NCI-H524 (cell line): ENCODE measurements around the gene MOB1B.
"Not testable (repeated sequence)": the region's sequence is repeated elsewhere in the genome, so short reads cannot be mapped to it uniquely, and the experiment has no call there.

Experiments
- DNase-seq, 2 experiments: peaks; one replicate each; lab custom pipeline; 2025; lab: John Stamatoyannopoulos, UW

Gene MOB1B

DNA sequence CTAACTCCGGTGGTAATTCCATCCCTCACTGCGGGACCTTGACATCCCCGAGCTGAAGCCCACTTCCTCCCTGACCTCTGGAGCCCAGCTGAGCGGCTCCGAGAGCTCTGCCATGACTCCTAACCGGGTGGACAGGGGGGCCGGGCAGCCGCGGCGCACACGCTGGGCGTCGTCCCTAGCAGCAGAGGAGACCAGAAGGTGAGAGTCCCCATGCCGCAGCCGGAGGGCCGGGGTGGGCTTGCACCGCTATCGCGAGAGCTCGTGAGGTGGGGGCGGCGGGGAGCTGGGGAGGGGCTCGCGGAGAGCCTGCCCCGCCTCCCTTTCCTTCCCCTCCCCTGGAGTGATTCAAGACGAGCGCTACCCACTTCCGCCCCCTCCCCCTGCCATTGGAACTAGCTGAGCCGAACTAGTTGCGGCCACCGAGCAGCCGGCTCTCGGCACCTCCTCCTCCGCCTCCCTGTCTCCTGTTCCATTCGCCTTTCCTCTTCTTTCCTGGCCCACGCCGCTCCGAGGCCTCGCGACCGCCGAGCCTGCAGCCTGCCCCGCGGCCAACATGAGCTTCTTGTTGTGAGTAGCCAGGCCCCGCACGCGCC is at the start of gene MOB1B:
Gene MOB1B (plus strand): TSS at position 386 of the 593 bp plus-strand sequence. CDS start 168 bp downstream, at position 554.
- DNase-seq: peak; percentile 78 to 91

DNA sequence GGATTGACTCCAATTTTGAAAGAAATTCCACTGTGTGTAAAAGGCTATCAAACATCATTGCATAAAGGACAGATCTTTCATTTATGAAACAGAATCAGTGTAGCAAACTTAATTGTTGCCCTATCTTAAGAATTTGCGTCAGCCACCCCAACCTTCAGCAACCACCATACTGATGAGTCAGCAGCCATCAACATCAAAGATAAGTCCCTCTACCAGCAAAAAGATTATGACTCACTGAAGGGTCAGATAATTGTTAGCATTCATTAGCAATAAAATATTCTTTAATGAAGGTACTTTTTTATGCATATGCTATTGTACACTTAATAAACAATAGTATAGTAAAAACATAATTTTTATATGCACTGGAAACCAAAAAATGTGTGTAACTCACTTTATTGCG is 46.7 kb upstream of the MOB1B start:
- no peak for DNase-seq

DNA sequence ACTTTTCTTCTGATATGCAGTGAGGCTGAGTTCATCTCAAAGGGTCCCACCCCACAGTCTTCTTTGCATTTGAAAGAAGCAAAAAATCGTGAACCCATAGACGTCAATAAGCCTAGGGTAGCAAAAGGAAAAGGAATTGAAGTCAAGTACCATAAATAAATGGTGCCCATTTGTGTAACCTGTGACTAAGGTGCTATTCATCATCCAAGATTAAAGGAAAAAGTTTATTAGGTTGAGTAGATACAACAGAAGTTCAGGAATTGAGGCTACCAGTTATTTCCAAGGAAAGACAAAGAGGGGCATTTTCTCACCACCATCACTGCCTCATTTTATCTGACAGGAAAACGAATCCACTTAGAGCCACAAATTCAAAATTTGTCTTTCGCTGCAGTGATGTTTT is 43.7 kb upstream of the MOB1B start:
- no peak for DNase-seq

DNA sequence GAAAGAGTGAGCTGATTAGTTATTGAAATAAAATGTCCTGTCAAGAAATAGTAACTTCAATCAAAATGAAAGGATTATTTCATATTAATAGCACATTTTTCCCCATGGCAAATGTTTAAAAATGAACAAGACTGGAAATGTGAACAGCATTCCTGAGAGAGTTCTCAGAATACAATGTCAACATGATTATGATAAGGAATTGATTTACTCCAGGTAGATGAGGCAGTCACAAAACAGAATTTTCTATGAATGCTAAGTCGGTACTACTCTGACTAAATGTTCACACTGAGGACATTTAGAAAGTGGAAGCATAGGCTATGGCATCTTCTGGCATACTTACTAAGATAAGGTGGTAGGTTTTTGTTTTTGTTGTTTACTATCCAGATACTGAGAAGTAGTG is 43.1 kb upstream of the MOB1B start:
- no peak for DNase-seq

DNA sequence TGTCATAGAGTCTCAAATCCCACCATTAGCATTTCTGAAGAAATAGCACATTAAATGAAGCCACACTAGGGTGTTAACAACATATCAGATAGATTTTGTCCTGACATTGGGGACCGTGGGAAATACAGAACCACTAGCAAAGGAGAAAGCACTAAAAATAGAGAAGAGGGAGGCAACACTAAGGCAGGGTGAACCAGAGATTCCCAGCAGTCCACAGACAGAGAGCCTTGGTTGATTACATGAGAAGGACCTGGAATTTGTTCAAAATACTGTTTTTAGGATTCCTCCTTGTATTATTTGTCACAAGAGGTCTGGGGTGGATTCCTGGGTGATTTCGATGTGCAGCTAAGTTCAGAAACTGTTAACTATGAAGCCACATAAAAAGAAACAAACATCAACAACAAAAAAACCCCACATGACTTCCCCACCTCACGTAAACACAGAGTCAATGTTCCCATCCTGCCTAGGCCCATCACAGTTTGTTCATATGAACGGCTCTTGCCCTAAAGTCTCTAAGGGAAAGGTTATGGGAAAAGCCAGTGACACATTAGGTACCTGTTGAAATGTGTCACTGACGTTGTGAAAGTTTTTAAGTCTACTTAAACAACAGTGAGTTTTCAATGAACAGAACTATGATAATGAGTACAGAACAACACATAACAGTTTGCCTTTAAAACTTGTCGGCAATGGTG is 38.9 kb upstream of the MOB1B start:
- DNase-seq: no peak

DNA sequence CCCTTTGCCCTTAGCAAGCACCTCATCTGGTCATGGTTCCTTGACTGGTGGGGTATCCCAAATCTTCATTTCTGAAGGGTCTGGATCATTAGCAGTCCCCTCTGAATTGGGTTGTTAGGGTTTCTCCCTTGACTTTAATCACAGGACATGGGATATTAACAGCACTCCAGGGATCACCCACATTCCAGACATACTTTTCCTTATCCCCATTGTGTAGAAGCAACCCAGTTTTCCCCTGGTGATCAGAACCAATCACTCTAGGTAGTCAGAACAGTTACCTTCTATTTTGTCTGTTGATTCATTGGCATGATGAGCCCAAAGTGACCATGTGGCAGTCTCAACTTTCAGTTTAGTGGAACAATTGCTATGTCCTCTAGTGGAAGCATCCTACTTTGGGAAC is 33.4 kb upstream of the MOB1B start:
- no peak for DNase-seq

DNA sequence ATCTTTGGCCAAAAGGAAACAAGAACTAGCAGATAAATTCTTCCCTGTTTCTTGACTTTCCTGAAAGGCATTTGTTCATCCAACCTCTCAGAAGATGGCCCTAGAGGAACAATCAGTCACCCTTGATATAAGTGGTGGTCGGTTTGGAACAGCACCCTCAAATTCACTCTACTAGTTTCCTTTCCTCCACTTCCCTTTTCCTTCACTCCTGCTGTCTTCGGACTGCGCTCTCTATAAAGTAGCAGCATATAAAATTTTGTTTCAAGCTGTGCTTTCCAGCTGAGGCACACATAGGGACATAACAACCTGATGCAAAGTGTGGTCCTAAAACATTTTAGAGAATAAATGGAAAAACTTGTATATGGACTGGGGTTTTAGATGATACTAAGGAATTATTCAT is 29.0 kb upstream of the MOB1B start:
- DNase-seq: no peak

DNA sequence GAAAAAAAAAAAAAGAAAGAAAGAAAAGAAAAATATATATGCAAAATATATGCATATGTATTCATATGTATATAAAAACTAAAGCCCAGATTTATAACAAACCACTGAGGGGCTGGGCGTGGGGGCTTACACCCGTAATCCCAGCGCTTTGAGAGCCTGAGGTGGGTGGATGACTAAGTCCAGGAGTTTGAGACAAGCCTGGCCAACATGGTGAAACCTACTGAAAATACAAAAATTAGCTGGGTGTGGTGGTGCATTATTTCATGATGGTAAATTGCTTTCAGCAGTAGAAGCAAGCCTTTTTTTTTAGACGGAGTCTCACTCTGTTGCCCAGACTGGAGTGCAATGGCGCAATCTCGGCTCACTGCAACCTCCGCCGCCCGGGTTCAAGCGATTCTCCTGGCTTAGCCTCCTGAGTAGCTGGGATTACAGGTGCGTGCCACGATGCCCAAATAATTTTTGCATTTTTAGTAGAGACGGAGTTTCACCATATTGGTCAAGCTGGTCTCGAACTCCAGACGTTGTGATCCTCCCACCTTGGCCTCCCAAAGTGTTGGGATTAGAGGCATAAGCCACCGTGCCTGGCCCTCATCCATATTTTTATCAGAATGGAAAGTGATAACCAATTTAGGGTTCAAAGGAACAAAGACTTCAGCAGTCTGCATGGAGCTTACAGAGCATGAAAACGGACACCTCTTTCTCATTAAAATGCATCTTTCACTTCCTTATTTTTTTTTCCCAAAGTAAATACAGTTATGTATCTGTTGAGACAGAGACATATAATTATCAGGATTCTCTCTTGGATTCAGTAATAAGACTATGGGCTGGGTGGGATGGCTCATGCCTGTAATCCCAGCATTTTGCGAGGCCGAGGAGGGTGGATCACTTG is 27.7 kb upstream of the MOB1B start:
- no peak for DNase-seq

DNA sequence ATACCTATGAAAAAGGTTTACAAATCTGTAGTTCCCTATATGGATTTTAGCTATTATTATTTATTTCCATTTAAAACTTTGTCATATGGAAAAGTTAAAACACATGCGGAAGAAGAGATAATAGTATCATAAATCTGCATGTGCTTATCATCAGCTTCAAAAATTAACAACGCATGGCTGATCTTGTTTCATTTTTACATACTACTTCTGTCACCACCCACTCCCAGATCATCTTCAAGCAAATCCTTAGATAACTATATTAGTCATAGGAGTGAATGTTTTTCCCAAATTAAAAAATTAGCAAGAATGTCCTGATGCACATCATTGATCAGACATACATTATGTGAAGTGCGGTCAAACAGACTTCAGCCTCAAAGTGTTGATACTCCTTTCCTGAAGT is 24.6 kb upstream of the MOB1B start:
- no peak for DNase-seq

DNA sequence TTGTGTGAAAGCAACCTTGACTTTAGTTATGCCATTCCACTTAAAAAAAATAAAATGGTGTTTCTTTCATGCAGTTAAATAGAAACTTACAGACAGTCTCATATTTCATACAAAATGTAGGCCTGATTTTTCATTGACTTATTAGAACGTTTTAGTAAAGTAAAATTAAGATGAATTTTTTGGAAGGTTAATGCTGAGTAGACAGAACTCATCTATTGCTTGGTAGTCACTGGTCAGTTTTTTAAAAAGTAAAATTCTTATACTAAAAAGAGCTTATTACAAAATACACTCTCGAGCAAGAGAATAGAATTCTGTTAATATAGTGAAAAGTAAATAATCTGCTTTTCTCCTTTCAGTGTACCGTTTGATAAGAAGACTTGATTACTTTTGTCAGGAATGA is 21.4 kb upstream of the MOB1B start:
- DNase-seq: no peak

DNA sequence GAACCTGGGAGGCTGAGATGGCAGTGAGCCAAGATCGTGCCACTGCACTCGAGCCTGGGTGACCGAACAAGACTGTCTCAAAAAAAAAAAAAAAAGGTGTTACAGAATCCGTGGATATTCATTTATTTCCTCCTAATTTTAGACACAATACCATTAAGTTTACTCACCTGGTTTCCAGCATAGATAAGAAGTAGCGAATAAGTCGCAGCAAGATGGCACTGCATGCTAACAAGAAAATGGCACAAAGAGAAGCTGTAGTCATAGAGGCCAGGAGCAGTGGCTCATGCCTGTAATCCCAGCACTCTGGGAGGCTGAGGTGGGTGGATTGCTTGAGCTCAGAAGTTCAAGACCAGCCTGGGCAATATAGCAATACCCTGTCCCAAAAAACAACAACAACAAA is 17.0 kb upstream of the MOB1B start:
- DNase-seq: peak in 1 of 2 experiments; percentile 12

DNA sequence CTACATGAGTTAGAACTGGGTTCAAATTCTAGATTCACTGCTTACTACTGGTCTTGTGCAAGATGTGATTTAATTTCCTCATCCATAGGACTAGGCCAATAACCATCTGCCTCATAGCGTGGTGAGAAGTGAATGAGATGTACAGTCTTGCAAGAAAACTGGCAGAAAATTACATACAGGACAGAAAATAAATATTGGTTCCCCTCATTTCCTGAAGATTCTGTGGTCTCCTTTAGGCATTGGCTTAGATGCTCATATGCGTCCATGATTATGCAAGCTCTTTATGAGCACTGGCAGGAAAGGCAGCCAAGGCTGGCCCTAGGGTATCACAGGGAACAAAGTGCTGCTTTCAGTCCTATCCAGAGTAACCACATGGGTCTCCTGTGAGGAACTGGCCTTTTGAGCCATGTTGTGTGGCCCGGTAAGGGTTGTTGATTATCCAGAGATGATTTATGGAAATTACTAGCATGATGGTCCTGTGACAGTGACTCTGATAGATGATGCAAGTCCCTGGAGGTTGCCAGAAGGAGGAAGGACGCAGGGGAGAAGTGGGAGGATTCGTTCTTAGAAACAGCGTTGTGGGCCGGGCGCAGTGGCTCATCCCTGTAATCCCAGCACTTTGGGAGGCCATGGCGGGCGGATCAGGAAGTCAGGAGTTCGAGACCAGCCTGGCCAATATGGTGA is 9.9 kb upstream of the MOB1B start:
- DNase-seq: no peak

DNA sequence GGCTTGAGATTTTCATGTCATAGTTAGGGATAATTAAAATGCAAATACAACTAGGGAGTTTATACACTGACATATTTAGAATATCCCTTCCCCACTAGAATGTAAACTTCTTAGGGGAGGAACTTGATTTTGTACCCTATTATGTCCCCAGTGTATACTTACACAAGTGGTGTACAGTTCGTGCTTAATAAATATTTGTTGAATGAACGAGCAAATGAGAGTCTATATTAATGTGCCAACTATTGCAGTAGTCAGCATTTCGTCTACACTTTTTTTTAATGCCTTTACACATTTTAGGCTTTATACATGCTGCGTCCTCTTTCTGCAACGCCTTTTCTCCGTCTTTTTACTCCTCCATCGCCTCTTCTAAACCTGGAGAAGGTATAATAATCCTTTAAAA is 8.4 kb upstream of the MOB1B start:
- no peak for DNase-seq

DNA sequence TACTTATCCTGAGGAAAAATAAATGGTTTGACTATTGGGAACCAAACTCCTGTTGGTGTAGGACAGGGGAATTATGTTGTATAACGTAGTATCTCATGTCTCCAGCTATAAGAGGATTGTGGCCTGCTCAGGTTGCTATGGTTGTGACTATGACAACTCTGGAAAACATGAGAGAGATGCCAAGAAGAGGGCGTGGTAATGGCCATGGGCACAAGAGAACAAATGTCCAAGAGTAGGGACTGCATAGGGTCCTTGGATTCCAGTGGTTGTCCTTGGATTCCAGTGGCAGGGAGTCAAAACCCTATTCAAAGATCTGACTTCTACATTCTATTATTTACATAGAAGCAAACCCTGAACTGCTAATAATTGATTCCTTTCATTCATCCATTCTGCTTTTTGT is 6.8 kb upstream of the MOB1B start:
- DNase-seq: no peak

DNA sequence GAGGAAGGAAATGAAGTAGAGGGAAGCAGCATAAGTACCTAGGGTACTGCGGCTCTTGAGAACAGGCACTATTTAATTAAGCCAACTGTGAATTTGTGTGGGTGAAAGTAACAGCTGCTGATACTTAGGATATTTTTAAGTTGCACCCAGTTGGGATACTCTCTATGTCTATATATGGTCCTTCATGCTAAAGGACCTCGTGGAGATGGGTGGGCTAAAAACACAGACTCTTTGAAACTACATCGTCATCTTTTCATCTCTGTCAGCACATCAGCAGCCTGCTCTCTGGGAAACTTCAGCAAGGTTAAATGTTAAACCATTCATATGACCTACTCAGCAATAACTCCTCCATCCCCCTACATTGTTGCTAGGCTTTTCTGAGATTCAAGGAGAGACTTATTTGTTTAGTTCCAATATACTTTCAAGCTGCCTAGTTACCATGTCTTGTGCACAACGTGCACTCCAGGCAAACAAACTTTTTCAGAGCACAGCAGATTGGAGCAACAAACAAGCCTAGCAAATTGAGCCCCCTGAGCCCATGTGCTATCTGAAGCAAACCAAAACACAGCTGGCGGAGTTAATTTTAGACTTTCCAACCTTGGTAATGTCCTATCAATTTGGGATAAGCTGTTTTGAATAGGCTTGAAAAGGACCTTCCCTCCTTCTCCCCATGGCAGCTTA is 6.2 kb upstream of the MOB1B start:
- DNase-seq: peak in 1 of 2 experiments; percentile 4

DNA sequence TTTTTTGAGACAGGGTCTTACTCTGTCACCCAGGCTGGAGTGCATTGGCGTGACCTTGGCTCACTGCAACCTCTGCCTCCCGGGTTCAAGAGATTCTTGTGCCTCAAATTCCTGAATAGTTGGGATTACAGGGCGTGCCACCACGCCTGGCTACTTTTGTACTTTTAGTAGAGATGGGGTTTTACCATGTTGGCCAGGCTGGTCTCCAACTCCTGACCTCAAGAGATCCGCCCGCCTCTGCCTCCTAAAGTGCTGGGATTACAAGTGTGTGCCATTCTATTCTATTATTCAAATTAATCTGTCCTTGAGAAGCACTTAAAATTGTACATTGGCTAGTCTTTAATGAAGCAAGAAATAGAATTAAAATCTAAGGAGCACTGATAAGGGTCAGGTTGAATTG is 3.6 kb upstream of the MOB1B start:
- not testable (repeated sequence) for DNase-seq

DNA sequence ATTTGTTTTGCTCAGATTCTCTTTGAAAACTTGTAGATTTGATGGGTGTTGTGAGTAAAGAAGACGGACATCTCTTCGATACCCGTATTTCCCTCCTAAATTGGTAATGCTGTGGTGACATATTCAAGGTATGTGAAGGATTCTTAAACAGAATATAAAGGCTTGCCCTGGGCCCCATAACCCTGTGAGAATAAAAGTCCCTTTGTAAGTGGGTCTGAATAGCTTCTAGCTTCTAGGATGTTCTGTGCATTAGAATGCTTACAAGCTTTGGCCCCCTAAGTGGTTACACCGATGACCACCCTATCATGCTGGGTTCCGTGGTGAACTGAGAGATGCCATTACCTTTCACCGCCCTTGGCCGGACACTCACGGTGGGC is 574 bp upstream of the MOB1B start:
- DNase-seq: no peak

DNA sequence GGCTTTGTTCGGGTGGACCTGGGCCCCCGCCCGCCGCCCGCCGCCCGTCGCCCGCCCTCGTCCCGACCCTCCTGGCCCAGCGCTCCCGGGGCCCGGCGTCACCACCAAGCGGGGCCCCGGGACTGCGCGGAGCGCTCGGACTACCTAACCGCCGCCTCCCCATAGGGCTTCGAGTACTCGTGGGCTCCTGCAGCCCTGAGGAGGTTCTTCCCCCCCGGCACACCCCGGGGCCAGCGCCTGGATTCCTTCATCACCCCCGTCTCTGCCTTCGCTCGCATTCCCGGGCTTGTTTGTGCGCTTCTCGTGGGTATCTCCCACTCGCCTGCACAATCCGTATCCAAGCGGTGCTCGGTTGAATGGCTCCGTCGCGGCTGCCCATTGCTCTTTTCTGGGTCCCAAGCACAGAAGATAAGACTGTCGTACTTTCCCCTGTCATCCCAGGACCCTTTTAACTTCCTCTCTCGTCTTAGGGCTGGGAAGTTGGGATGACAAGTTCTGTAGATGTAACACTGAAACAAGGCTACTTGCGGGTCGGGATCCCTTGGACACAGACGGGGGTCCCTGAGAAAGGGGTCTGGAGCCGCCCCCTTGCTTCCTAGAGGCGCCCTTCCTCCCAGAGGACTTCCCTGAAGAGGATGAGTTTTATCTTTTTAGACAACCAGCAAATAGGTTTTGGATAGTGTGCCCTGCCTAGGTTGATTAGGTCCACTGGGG is 565 bp downstream of the MOB1B start:
- peak; percentile 8 to 42 for DNase-seq

DNA sequence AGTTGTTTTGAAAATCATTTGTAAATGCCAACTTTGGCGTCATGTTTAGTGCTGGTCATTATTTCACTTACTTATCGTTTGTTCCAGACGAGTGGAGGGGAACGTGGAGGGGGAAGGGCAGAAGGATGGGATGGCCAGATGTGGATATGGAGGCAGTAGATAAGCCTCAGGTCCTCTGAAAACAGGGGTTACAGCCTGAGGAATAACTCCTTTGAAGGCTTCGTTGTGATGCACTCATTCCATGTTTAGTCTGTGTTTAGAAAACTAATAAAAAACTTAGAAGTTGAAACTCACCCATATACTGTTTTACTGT is 1.1 kb downstream of the MOB1B start:
- DNase-seq: no peak

DNA sequence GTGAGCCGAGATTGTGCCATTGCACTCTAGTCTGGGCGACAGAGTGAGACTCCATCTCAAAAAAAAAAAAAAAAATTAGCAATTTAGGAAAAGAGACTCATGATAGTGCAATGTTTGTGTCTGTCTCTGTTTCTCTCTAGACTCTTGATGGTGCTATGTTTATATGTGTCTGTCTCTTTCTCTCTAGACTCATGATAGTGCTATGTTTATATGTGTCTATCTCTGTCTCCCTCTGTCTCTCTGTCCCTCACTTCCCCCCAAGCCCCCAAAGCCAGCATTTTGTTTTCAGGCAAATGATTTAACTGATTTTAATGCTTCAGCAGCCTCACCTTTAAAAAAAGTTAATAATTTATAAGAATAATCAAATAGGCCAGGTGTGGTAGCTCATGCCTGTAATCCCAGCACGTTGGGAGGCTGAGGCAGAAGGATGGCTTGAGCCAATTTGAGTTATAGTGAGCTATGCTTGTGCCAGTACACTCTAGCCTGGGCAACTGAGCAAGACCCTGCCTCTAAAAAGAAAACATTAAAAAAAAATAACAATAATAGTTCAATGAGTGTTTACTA is 6.9 kb downstream of the MOB1B start:
- no peak for DNase-seq

DNA sequence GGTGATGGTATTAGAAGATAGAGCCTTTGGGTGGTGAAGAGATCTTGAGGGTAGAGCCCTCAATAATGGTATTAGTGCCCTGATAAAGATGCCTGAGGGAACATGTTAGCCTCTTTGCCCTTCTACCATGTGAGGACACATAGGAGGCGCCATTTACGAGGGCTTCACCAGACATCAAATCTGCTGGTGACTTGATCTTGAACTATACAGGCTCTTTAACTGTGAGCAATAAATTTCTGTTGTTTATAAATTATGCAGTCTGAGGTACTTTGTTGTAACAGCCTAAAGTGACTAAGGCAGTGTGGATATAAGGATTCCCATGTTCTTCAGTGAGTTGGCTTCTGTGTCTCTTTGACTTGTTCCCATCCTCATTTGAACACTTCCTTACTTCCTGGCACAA is 11.8 kb downstream of the MOB1B start:
- no peak for DNase-seq
